Motor neuron (in vitro differentiated cells): ENCODE data around the gene RIMS4. TPM values are rescaled to one million over a fixed set of nuclear protein-coding genes. Genes with fewer than 3 reads are reported as not detected.
"Not testable (repeated sequence)": the region's sequence is repeated elsewhere in the genome, so short reads cannot be mapped to it uniquely, and the experiment has no call there.

ENCODE experiments used
- ATAC-seq, 8 experiments: fragments of 200-7000 bp; cut with Tn5 transposase; replicated peaks in 6 of 8; 2 replicates each; pipeline ENCODE4 v1.8.0; 2021; ENCODE audit warnings: mild to moderate bottlenecking in 8 of 8, moderate library complexity in 8 of 8
- H3K27ac ChIP-seq, 2 donors: fragments of 250-450 bp; sonication (Bioruptor Pico); 2 replicates each; pipeline ENCODE4 v1.9.0; 2021; ENCODE audit warnings: antibody characterized with exemption in 2 of 2, mild to moderate bottlenecking in 2 of 2, moderate library complexity in 1 of 2
- H3K4me1 ChIP-seq, 2 donors: fragments of 250-450 bp; sonication (Bioruptor Pico); replicated peaks in 1 of 2; 2 replicates each; pipeline ENCODE4 v1.6.1; 2021; ENCODE audit warnings: antibody characterized with exemption in 2 of 2, mild to moderate bottlenecking in 2 of 2, moderate library complexity in 1 of 2
- H3K4me3 ChIP-seq, 5 donors: fragments of 250-450 bp; sonication (Bioruptor Pico); 2 replicates each; pipeline ENCODE4 v1.9.0; 2021; ENCODE audit warnings: antibody characterized with exemption in 5 of 5, mild to moderate bottlenecking in 5 of 5, moderate library complexity in 4 of 5
- WGBS, 10 experiments: fragments of 450-650 bp; shearing (Covaris generic); methylation state at CpG; one replicate each; pipeline ENCODE4 v1.0.0; 2022; 5-methylcytosine and 5-hydroxymethylcytosine counted together
- in situ Hi-C, 9 experiments: fragments of 400-800 bp; cut with MboI; loops; one replicate each; pipeline ENCODE4 v1.15.0; 2021; ENCODE audit warnings: low sequenced_read_pairs in 9 of 9, low pct_unique_long_range_greater_than_20kb in 2 of 9; ENCODE audit not compliant: unreplicated experiment in 9 of 9
- total RNA-seq, 8 experiments: library from RNA; unstranded; fragments of 300-600 nt; gene quantifications; 2 replicates each; pipeline versions ENCODE4 v1.2.3 to v1.2.4, GENCODE V29; 2022

The RIMS4 gene
- total RNA-seq, 8 experiments from 2014 or later: 0.71 to 27.1 (median 16.0) TPM

- no peak overlapping the region for H3K27ac ChIP-seq
- ATAC-seq: no peak
- WGBS, 10 experiments: 0 to 100% (median 54%) methylated on average over 1 to 4 of the region's 4 CpGs; no CpG with 5 or more reads in 3 of the 10 experiments
- no peak overlapping the region for H3K4me3 ChIP-seq
- in situ Hi-C loops: loop anchor here in 1 of 9 experiments (25.0 kb wide), 1 partner anchor 97 kb away; no protein-coding TSS in a partner anchor
- H3K4me1 ChIP-seq: peaks cover 5 to 6% of the 10 kb centered on the region in 2 donors
Measured at GRCh38 chr20:44765091-44765490, 45.3 kb downstream of the RIMS4 start.

DNA sequence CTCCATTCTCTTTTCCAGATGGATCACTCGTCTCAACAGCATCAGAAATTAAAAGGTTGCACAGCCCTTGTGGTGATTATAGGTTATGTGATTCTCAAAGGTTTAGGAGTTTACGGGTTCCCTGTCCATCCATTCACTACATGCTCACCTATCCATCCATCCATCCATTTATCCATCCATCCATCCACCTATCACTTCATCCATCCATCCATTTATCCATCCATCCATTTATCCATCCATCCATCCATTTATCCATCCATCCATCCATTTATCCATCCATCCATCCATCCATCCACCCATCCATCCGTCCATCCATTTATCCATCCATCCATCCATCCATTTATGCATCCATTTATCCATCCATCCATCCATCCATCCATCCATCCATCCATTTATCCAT is 46.5 kb downstream of the RIMS4 start:
- in situ Hi-C loops: loop anchor here in 1 of 9 experiments (25.0 kb wide), 1 partner anchor 99 kb away; no protein-coding TSS in a partner anchor
- not testable (repeated sequence) for H3K4me1 ChIP-seq, ATAC-seq, H3K4me3 ChIP-seq, H3K27ac ChIP-seq
- WGBS, 10 experiments: 30 to 100% (median 73%) methylated on average over 1 to 3 of the region's 3 CpGs; no CpG with 5 or more reads in 4 of the 10 experiments

GRCh38 chr20:44762466-44763140 is 47.7 kb downstream of the RIMS4 start:
- WGBS, 10 experiments: 11 to 100% (median 58%) methylated on average over 1 to 9 of the region's 10 CpGs; no CpG with 5 or more reads in 2 of the 10 experiments
- Histone ChIP-seq H3K27ac (no peak overlapping the region), H3K4me1 (peaks cover 5 to 6% of the 10 kb centered on the region in 2 donors), H3K4me3 (no peak overlapping the region)
- ATAC-seq: peak in 2 of 8 experiments; percentile 24
- in situ Hi-C loops: loop anchor here in 1 of 9 experiments (25.0 kb wide), 1 partner anchor 100 kb away; no protein-coding TSS in a partner anchor

DNA sequence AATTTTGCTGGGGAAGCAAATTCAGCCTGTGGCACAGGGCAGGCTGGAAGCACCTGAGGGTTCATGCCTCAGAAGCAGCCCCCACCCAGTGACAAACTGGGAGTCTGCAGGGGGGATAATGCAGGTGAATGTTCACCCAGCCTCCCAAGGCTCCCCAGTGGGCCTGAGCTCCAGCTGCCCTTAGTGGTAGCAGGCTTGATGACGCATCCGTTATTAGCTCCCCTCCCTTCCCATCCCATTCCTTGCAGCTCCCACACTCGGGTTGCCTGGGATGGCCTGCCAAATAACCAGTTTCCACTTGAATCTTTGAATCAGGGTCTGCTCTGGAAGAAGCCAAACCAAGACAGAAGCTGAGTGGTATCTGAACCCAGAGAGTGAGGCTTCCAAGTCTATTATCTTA is 48.9 kb downstream of the RIMS4 start:
- in situ Hi-C loops: loop anchor here in 1 of 9 experiments (25.0 kb wide), 1 partner anchor 101 kb away; no protein-coding TSS in a partner anchor
- Histone ChIP-seq H3K4me3 (no peak overlapping the region), H3K27ac (no peak overlapping the region), H3K4me1 (peaks cover 5 to 6% of the 10 kb centered on the region in 2 donors)
- ATAC-seq: peak in 3 of 8 experiments; percentile 12 to 41 (median 24)
- WGBS, 10 experiments: 20 to 65% (median 40%) methylated on average over 1 to 3 of the region's 3 CpGs; no CpG with 5 or more reads in 7 of the 10 experiments

DNA sequence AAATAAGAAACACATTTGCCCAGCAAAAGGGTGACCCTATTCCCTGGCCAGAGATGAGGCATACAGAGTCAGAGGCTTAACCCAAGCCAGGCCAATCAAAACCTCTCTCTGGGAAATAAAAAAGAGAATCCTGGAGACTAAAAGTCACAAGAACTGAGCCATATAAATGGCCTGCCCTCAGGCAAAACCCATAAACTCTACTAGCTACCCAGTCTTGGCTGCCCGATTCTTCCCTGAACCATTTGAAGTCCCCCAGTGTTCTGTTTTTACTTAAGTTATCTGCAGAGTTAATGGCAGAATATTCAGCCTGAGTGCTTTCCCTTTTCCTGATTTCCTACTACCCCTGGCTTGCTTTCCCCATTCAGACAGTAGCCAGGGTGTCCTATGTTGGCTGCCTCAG is 50.8 kb downstream of the RIMS4 start:
- no peak overlapping the region for H3K27ac ChIP-seq
- ATAC-seq: no peak
- peaks cover 5 to 6% of the 10 kb centered on the region in 2 donors for H3K4me1 ChIP-seq
- in situ Hi-C loops: loop anchor here in 1 of 9 experiments (25.0 kb wide), 1 partner anchor 103 kb away; no protein-coding TSS in a partner anchor
- H3K4me3 ChIP-seq: no peak overlapping the region
- 50 to 100% (median 80%) methylated on average over 1 of the region's 1 CpG; no CpG with 5 or more reads in 4 of the 10 experiments for WGBS, 10 experiments

GRCh38 chr20:44758247-44759101 is 51.9 kb downstream of the RIMS4 start:
- 35 to 100% (median 66%) methylated on average over 1 to 7 of the region's 10 CpGs; no CpG with 5 or more reads in 3 of the 10 experiments for WGBS, 10 experiments
- in situ Hi-C loops: loop anchor here in 1 of 9 experiments (25.0 kb wide), 1 partner anchor 104 kb away; no protein-coding TSS in a partner anchor
- no peak overlapping the region for H3K4me3 ChIP-seq
- ATAC-seq: no peak
- H3K27ac ChIP-seq: no peak overlapping the region
- peaks cover 5 to 6% of the 10 kb centered on the region in 2 donors for H3K4me1 ChIP-seq

DNA sequence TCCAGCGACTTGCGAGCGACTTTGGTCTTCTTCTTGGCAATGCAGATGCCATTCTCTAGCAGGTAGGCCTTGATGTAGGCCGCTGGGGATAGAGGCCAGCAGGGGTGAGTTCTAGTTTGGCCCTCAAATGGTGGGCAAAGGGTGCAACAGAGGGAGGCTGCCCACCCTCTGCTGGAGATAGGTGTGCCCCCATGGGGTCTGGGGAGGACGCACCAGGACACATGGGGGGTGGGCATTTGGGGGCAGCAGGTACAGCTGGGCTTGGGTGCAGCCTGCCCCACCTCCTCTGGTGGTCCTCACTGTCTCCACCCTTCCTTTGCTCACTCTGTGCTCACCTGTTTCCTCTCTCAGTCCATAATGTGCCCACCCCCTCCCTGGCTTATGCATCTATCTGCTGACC is 53.4 kb downstream of the RIMS4 start:
- Histone ChIP-seq H3K4me1 (peaks cover 5 to 11% of the 10 kb centered on the region in 2 donors), H3K4me3 (no peak overlapping the region), H3K27ac (no peak overlapping the region)
- 80% methylated on average over 1 of the region's 5 CpGs; no CpG with 5 or more reads in 9 of the 10 experiments for WGBS, 10 experiments
- in situ Hi-C loops: loop anchor here in 1 of 9 experiments (25.0 kb wide), 1 partner anchor 105 kb away; no protein-coding TSS in a partner anchor
- ATAC-seq: no peak

- 94% methylated on average over 3 of the region's 18 CpGs; no CpG with 5 or more reads in 9 of the 10 experiments for WGBS, 10 experiments
- in situ Hi-C loops: loop anchor here in 1 of 9 experiments (25.0 kb wide), 1 partner anchor 106 kb away; no protein-coding TSS in a partner anchor
- Histone ChIP-seq H3K4me3 (no peak overlapping the region), H3K27ac (no peak overlapping the region), H3K4me1 (peaks cover 3 to 8% of the 10 kb centered on the region in 2 donors)
- no peak for ATAC-seq
Measured at GRCh38 chr20:44756011-44756688, 54.2 kb downstream of the RIMS4 start.

- in situ Hi-C loops: loop anchor here in 1 of 9 experiments (25.0 kb wide), 1 partner anchor 108 kb away; no protein-coding TSS in a partner anchor
- Histone ChIP-seq H3K4me1 (peaks cover 3 to 8% of the 10 kb centered on the region in 2 donors), H3K27ac (no peak overlapping the region), H3K4me3 (no peak overlapping the region)
- 14 to 100% (median 54%) methylated on average over 1 to 2 of the region's 7 CpGs; no CpG with 5 or more reads in 6 of the 10 experiments for WGBS, 10 experiments
- no peak for ATAC-seq
Measured at GRCh38 chr20:44754554-44754953, 55.8 kb downstream of the RIMS4 start.

GRCh38 chr20:44752099-44752931 is 58.0 kb downstream of the RIMS4 start:
- Histone ChIP-seq H3K4me3 (no peak overlapping the region), H3K27ac (no peak overlapping the region), H3K4me1 (peaks cover 4 to 9% of the 10 kb centered on the region in 2 donors)
- WGBS, 10 experiments: 20 to 100% (median 55%) methylated on average over 1 to 9 of the region's 17 CpGs; no CpG with 5 or more reads in 4 of the 10 experiments
- in situ Hi-C loops: loop anchor here in 1 of 9 experiments (25.0 kb wide), 1 partner anchor 110 kb away; no protein-coding TSS in a partner anchor
- ATAC-seq: peak in 5 of 8 experiments; percentile 7 to 33 (median 20)

DNA sequence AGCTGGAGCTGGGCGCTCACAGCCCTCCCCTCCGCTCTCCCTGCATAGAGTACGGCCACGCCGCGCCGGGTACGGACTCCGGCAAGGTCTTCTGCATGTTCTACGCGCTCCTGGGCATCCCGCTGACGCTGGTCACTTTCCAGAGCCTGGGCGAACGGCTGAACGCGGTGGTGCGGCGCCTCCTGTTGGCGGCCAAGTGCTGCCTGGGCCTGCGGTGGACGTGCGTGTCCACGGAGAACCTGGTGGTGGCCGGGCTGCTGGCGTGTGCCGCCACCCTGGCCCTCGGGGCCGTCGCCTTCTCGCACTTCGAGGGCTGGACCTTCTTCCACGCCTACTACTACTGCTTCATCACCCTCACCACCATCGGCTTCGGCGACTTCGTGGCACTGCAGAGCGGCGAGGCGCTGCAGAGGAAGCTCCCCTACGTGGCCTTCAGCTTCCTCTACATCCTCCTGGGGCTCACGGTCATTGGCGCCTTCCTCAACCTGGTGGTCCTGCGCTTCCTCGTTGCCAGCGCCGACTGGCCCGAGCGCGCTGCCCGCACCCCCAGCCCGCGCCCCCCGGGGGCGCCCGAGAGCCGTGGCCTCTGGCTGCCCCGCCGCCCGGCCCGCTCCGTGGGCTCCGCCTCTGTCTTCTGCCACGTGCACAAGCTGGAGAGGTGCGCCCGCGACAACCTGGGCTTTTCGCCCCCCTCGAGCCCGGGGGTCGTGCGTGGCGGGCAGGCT is 60.1 kb downstream of the RIMS4 start:
- in situ Hi-C loops: loop anchor here in 1 of 9 experiments (25.0 kb wide), 1 partner anchor 112 kb away; no protein-coding TSS in a partner anchor
- no peak overlapping the region for H3K4me3 ChIP-seq
- H3K27ac ChIP-seq: no peak overlapping the region
- H3K4me1 ChIP-seq: peaks cover 11 to 20% of the 10 kb centered on the region in 2 donors
- 40 to 95% (median 94%) methylated on average over 5 to 11 of the region's 73 CpGs; no CpG with 5 or more reads in 6 of the 10 experiments for WGBS, 10 experiments
- no peak for ATAC-seq
